ENCODE results near the gene DUSP22.

DUSP22 gene

DNA sequence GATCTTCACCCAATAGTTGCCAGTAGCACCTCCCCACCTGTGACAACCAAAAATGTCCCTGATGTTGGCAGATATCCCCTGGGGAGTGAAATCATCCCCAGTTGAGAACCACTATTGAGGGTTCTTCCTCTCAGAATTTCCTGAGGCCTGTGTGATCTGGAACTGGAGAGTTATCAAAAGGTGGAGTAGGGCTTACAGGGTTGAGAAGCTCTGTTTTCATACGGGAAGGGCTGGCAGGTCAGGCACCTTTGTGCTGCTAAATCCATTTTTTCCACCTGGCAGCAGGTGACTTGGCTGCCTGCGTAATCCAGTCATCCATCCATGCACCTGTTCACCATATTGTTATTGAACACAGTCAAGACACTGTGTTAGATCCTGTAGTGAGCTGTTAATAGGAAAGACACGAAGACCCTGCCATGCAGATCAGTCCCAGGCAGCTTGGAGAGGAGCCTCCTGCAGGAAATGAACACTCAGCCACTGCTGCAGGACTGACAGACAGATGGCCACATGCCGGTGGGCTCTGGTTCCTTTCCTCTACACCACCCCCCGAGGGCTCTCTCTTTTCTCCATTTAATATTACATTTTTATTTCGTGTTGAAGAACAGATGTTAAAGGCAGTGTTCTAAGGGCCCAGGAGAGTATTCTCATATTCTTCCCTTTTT lies 5.4 kb downstream of the DUSP22 start:
- DNase-seq = no peak

DNA sequence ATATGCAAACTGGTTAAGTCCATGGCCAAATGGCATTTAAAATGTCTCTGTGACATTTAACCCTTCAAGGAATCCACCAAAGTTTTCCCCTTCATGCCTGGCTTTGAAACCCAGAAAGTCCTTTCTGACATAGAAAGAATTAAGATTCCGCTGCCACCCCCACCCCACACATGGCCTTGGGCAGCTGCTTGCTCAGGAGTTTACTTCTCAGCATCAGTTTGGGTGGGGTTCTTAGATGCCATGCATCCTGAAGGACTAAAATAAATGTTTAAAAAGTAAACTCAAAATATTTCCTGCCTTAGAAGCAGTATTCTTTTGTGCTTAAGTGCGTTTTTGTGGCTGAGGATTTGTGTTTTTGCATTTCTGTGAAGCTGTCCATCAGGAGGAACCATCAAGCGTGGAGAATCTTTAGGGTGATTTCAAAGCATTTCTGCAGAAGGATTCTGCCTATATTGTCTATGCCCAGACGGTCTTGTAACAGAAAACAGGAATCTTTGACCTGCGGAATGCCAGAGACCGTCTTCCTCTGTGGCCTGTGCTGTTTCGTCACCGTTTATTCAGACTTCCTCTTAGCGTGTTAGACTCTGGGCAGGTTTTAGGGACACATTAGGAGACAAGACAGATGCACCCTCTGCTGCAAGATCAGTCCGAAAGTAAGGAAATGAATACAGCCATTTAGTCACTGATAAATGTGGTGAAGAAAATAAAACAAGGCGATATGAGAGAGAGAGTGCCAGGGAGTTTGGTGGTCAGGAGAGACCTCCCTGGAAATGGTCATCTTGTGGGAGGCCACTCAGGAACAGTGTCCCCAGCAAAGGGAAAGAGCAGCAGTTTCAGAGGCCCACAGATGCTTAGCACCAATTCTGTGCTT lies 6.2 kb downstream of the DUSP22 start:
- no peak for DNase-seq

DNA sequence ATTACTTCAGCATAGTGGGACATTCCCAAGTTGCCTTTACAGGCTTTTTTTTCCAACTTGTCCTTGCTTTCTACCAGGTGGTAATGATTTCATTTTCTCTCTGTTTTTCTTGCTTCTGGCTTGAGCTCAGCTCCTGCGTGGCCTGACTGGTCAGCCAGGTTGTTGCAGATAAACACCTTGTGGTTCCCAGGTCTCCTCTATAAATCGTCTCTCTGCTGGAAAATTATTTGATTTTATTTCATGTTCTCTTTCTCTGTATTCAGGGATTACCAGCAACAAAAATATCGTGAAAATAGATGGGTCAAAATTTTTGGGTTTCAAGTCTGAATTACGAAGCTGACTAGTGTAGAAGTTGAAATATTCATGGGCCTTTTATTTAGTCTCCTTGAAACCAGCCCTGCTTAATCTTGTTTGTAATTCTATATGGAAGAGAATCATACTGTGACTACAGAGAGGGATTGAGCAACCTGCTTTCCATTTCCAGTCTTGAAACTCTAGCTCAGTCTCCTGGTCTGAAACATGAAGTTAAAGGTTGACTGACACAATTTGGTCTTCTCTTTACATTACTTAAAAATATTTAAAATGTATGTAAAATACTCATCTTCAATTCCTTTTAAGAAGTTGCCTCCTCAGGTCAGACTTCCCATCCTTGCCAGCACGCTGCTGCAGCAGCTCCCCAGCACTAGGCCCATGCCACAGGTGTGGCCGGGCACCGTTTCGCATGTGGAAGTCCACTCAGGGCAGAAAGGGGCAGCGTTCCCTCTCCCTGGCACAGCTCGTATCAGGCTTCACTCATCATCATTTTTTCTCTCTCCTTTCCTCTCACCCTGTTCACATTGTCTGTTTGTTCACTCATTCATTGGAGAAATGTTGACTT lies 7.1 kb downstream of the DUSP22 start:
- DNase-seq = no peak

DNA sequence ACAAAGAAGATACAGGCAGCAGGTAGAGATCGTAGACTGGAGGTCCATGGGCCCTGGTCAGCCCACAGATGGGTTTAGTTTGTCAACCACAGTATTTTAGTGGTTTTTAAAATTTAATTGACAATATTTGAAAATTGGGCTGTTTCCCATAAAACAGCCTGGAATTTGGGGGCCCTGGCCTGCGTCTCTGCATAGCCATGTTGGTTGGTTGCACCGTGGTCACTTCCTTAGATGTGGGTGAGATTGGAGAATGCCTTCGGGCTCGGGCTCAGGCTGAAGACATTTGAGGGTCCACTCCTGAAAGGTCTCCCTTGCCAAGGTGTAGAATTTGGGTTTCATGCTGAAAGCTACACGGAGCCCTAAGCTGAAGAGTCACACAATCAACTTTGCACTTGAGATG lies 7.7 kb downstream of the DUSP22 start:
- DNase-seq = no peak

DNA sequence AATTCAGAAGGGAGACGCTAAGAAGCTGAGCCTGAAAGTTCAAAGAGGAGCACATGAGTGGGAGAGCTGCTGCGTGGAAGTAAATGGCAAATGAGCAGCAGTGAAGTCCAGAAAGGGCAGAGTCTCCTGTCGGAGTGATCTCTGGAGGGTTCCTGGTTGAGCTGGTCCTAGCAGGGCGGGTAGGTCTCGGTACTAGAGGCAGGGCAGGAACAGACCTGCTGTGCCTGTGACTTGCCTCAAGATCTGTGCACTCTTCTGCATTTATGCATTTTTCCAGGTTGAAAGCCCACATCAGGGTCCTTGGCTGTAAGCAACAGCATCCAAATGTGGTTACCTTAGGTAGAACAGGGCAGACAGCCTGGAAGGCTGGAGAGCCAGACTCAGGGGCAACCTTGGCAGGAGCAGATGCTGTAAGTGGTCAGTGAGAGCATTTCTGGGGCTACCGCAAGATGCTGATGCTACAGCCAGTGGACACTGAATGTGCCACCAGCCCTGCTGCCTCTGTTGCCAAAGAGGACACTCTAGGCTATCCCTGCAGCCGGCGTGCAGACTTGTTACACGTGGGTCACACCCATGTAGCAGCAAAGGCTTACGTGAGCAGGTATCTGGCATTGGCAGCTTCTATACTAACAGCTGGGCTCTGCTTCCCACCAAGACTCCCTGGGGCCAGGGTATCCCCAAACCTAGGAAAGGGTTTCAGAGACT lies 8.4 kb downstream of the DUSP22 start:
- no peak for DNase-seq

DNA sequence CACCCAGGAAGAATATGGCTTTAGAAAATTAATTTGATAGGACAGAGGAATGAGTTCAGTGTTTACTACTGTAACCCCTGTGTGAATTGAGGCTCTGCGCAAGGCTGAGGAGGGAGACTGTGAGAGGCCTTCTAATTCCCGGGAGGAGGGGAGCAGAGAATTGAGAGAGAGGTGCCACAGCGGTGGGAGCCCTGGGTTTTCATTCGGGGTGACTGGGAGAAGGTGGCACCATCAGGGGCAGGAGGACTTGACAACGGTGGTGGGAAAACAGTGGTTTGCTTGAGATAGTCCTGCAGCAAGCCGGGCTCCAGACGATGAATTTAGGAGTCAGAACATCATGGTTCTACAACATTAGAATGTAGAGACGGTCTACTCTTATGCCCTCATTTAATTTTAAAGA lies 9.2 kb downstream of the DUSP22 start:
- DNase-seq = no peak

DNA sequence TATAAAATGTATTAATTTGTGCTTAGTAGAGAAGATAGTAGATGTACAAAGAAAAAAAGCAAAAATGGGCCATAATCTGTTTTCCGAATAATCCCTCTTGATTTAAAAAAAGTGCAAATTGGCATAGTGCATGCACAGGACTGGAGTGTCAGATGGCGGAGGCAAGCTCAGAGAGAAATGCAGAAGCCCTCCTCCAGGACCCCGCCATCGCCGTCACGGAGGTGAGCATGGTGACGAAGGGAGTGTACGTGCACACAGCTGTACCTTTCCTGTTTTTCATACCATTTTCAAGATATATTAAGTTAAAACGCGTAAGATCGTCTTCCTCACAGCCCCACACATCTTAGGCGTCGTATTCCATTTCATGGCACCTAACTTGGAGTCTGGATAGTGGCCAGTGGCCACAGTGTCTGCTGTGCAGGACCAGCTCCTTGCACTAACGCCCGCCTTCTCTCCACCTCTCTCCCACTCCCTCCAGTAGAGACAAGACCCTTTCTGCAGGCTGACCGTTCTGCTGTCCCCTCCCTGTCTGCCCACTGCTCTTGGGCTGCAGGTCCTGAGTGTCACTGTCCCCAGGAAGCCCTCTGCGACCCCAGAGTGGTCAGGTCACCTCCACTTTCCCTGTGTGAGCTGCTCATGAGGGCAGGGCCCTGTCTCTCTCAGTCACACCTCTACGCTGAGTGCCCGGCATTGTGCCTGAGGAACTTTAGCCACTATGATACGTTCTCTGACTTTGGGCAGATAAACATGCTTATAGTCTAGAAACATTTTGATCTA lies 9.8 kb downstream of the DUSP22 start:
- no peak for DNase-seq

DNA sequence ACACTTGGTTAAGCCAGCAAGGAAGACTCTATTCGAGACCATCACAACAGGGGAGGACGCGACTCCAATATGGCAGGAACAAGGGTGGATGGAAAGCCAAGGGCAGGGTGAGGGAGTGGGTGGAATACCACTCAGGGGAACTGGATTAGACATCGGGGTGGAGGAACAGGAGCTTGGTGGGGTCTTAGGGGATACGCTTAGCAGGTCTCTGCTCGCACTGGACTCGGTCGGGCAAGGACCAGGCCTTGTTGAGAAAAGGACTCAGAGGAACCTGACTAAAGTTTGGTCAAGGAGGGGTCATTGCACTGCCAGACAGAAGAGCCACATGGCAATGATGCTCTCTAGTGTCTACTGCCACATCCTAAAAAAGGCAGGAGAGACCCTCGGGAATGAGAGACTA lies 10.5 kb downstream of the DUSP22 start:
- no peak for DNase-seq

DNA sequence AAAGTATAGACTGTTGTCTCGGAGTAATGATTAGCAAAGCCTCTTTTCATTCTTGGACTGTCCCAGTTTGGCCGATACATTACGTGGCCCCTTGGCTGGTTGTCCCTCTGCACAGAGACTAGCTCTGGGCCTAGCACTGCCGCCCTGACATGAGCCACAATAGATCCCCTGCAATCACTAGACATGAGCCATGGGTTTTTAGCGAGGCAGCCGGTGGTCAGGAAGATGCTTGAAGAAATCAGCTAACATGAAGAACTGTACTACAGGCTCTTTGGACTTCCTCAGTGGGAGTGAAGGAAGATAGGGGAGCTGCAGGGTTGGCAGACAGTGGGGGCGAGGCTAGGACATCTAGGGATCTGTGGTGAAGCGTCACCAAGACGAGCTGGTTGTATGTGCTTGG lies 11.0 kb downstream of the DUSP22 start:
- no peak for DNase-seq

DNA sequence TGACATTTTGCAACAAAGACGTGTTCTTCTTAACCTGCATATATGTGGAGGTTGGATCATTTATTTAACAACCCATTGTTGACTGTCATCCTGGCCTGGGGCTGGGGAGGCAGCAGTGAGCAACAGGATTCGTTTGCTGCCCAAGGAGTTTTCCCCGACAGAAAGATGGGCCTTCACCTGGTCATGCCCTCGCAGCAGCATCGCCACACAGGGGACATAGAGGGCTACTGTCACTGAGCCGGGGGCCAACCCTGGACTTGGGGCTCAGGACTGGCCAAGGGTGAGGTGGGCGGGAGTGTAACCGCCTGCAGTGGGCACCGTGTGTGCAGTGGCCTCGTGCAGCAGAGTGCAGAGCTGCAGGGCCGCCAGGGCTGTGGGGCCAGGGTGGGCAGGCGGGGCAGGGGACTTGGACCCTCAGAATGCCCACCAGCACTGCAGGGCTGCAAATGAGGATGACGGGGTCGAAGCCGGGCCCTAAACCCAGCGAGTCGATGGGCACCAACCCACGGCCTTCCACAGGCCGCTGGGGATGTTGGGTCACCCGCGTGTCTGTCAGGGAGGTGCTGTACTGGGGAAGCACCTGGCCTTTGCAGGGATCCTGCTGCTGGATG lies 11.8 kb downstream of the DUSP22 start:
- DNase-seq = no peak

DNA sequence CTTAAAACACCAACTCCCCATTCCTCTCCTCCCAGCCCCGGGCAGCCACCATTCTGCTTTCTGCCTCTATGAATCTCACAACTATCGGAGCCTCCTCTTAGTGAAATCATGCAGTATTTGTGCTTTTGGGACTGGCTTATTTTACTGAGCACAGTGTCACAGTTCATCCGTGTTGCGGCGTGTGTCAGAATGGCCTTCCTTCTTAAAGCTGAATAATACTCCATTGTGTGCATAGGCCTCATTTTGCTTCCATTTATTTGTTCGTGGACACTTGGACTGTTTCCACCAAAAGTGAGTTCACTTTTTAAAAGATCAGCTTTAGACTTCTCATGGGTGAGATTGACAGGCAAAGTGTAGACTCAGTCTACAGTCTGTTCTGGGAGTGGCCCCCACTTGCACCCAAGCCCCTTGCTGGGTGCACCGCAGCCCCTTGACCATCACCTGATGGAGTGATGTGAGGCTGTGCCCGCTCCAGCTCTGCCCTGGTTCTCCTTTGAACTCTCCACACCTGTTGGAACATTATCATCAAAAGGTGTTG lies 12.6 kb downstream of the DUSP22 start:
- DNase-seq = no peak

DNA sequence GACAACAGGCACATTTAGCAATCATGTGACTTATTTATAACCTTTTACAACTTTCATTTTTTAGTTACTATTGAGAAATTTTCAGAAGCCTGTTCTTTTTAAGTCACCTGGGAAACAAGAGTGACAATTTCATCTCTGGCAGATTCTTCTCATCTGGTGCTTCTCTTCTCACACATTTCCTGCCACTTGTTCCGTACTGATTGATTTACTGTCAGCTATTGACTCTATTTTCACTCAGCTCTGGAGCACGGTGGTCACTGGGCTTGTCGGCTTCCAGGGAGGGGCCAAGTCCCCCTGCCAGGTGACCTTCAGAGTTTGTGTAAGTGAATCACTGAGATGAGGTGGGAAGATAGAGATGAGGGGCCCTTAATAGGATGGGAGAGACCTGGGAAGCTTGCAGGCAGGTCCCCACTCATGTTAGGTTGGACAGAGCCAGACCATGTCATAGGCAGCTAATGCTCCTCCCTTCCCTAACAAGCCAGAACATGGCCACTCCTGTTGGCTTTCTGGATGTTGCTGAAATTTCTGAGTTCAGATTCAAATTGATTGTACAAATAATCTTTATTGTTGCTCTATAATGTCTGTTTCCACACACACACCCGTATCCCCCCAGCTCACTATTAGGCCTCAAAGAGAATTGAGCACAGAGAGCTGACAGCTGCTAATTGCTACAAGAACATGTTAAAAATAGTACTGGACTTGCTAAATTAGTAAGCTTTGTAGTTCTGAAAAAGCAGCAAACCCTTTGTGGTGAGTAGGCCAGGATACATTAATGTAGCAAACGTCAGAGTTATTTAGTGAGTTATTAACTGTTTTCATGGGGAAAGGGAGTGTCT lies 13.3 kb downstream of the DUSP22 start:
- DNase-seq = no peak

DNA sequence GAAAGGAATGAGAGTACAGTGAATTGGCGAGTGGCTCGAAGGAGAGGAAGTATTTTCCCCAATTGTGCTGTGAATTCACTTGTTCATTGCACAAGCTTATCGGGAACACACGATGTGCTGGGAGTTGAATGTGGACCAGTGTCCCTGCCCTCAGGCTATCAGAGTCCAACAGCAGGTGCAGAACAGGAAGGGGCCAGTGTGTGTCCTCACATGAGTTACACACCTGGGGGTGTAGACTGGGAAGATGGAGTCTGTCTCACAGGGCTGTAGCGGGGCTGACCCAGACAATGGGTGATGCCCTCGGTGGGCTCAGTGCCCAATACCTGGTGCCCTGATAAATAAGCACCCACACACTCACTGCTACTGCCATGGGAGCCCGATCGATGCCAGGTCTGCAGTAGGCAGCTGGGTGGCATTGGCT lies 14.4 kb downstream of the DUSP22 start:
- DNase-seq = no peak

DNA sequence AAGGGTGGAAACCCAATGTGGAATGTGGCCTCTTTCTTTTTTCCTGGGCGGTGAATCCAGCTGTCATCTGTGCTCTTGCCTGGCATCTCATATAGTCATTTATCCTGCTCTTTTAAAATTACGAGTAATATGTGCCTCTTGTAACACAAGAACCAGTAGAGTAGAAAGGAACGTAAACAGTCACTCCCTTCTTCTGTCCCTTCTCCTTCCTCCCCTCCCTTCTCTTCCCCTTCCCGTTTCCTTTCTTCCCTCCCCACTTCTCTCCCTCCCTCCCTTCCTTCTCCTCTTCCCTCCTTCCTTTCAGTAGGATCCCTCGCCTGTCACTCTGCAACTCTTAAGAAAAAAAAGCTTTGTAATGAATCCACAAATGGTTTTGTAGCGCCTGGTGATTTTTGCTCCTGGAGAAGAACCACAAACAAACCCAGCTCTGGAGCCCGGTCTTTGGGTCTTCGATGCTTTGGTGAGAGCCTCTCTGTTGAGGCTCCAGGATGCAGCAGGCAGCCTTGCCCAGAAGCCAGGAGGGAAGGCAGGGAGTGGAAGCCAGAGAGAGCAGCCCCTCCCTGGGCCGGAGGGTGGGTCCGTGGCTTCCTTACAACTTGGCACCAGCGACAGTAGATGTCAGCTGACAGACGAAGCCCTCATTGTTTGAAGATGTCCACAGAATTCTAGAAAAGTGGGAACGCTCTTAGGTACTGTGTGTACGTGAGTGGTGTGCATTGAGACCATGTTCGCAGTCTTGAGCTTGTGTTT lies 15.0 kb downstream of the DUSP22 start:
- DNase-seq = no peak

DNA sequence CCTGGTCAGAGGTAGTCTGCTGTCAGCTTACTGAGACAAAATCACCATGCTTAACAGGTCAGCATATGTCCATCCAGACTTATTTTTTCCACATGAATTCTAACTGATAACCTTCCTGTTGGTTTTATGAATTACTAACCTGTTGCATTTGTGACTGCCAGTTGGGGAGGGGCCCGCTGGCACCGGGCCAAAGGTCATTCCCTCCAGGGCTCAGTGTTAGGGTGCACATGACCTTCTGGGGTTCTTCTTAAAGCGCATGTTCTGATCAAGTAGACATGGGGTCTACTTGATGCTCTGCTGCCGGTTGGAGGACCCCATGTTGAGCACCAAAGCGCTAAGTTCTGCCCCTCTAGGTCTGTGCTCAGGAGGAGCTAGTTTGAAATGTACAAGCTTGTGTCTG lies 15.6 kb downstream of the DUSP22 start:
- DNase-seq = no peak

DNA sequence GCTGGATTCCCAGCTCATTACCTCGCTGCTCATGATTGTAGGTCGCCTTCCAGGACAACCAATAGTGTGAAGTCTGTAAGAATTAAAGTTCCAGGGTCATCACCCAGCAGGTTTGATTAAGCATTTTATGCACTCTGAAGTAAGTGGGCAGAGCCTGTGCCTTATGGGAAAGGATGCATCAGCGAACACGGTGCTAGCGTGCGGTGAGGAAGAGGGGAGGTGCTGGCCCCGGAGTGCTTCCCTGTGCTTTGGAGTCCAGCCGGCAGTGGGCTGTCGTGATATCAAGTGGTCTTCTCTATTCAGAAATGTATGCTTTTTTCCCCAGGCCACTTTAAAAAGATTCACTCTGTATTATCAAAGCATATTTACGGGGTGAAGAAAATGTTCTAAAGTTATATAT lies 16.0 kb downstream of the DUSP22 start:
- no peak for DNase-seq

DNA sequence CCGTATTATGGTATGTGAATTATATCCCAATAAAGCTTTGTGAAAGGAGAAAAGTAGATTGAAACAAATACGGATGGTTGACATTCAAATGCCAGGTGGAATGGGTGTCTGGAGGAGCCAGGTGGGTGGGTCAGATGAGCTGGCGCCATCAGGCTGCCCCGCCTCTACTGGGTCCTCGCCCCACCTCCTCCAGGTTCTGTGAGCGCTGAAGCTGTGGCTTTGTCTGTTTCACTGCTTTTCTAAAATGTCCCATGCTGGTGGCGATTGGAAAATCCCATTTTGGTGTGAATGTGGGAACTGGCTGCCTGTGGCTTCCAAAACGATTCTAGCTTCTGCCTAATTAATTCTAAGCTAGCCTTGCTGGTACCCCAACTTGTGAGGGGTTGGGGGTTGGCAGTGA lies 16.5 kb downstream of the DUSP22 start:
- DNase-seq = no peak

DNA sequence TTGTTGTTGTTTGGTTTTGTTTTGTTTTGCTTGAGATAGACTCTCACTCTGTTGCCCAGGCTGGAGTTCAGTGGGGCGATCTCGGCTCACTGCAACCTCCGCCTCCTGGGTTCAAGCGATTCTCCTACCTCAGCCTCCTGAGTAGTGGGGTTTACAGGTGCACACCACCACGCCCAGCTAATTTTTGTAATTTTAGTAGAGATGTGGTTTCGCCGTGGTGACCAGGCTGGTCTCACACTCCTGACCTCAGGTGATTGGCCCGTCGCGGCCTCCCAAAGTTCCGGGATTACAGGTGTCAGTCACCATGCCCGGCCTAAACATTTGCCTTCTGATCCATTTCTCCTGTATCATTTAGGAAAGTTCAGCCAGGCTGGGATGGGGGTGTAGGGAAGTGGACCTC lies 17.7 kb downstream of the DUSP22 start:
- no peak for DNase-seq

DNA sequence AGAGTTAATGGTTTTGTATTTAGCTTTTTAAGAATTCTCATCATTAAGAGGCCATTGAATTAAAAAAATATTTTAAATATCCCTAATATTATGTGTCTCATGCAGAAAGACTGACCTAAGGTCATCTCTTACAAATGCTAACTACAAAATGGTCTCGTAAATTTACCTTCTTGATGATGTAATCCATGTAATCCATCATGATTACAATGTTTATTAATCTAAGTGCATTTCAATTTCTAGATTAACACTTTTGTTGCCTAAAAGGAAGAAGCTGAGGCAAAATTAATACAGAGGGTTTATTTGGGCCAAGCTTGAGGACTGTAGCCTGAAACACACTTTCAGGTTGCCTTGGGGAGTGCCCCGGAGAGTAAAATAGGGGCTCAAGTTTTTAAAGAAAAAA lies 18.4 kb downstream of the DUSP22 start:
- DNase-seq = no peak
